HepG2 (cell line): ENCODE measurements around the gene PHF5A. TPM values are rescaled to one million over a fixed set of nuclear protein-coding genes. Genes with fewer than 3 reads are reported as not detected.
A peak's percentile ranks its signal among the peaks of the same experiment; 100 is the strongest.

Experiments
- CHD4 ChIP-seq: fragments of 200-600 bp; sonication (generic); IDR thresholded peaks from 2 replicates; pipeline ENCODE4 v1.7.0; 2017; ENCODE audit warnings: mild to moderate bottlenecking, low read length, borderline replicate concordance
- GTF2F1 ChIP-seq: fragments of 150-350 bp; IDR thresholded peaks from 2 replicates; pipeline ENCODE4 v1.6.1; 2014; ENCODE audit warnings: low read length
- KDM5B ChIP-seq: sonication (generic); formaldehyde crosslinking; IDR thresholded peaks from 2 replicates; pipeline ENCODE4 v1.4.0; 2020; ENCODE audit warnings: missing genetic modification reagents, mild to moderate bottlenecking, borderline replicate concordance
- NRL ChIP-seq: sonication (generic); formaldehyde crosslinking; IDR thresholded peaks from 2 replicates; pipeline ENCODE4 v1.5.0; 2020; ENCODE audit warnings: missing genetic modification reagents, mild to moderate bottlenecking, moderate library complexity, borderline replicate concordance
- SPEN ChIP-seq: sonication (generic); formaldehyde crosslinking; IDR thresholded peaks from 2 replicates; pipeline ENCODE4 v1.5.1; 2020; ENCODE audit warnings: low read depth, mild to moderate bottlenecking, missing genetic modification reagents
- ZNF83 ChIP-seq: sonication (generic); formaldehyde crosslinking; IDR thresholded peaks from 2 replicates; pipeline ENCODE4 v1.4.0; 2020; ENCODE audit warnings: missing genetic modification reagents, mild to moderate bottlenecking, borderline replicate concordance
- polyA plus RNA-seq, 8 experiments: library from polyadenylated mRNA; depleted of rRNA in 3 of 8; stranded (reverse) in 7 of 8; unstranded in 1 of 8; fragments of >200 nt; fragmentation: Illumina TruSeq in 4 of 8; extraction: Trizol in 4 of 8; gene quantifications; 2 replicates each; pipeline versions ENCODE4 v1.2.1 to v1.2.3, GENCODE V29; 2011 to 2016; ENCODE audit warnings: low read depth in 4 of 8, missing spikeins in 1 of 8, mixed read lengths in 1 of 8; ENCODE audit not compliant: insufficient read depth in 1 of 8
- total RNA-seq, 5 experiments: library from RNA; depleted of rRNA; stranded (reverse); fragments of >200 nt; fragmentation: Illumina TruSeq; extraction: Trizol; gene quantifications; 2 replicates each; pipeline ENCODE4 v1.2.3, GENCODE V29; 2016; ENCODE audit warnings: low read depth in 1 of 5
- TF ChIP-seq, protein P1 (sequence below): sonication (generic); formaldehyde crosslinking; IDR thresholded peaks from 2 replicates; pipeline ENCODE4 v1.4.0; 2020; ENCODE audit warnings: missing genetic modification reagents, borderline replicate concordance
- TF ChIP-seq, protein P2 (sequence below): sonication (generic); formaldehyde crosslinking; conservative IDR thresholded peaks from 2 replicates; pipeline ENCODE4 v1.8.1; 2023; ENCODE audit warnings: missing genetic modification reagents
- TF ChIP-seq, protein P3 (sequence below): sonication (generic); formaldehyde crosslinking; IDR thresholded peaks from 2 replicates; pipeline ENCODE4 v1.9.0; 2021; ENCODE audit warnings: missing genetic modification reagents, borderline replicate concordance
- TF ChIP-seq, protein P4 (sequence below): sonication (generic); formaldehyde crosslinking; IDR thresholded peaks from 2 replicates; pipeline ENCODE4 v1.8.1; 2023; ENCODE audit warnings: mild to moderate bottlenecking, missing genetic modification reagents
- TF ChIP-seq, protein P5 (sequence below): sonication (generic); formaldehyde crosslinking; IDR thresholded peaks from 2 replicates; pipeline ENCODE4 v1.5.1; 2020; ENCODE audit warnings: mild to moderate bottlenecking, missing genetic modification reagents, borderline replicate concordance
- TF ChIP-seq, protein P6 (sequence below), 2 experiments: sonication (generic) in 1 of 2; formaldehyde crosslinking in 1 of 2; IDR thresholded peaks; 2 replicates each; pipeline versions ENCODE4 v1.5.1 to v1.6.1; 2011 to 2020; ENCODE audit warnings: borderline replicate concordance in 1 of 2, low read depth in 1 of 2, low read length in 1 of 2, mild to moderate bottlenecking in 1 of 2, missing genetic modification reagents in 1 of 2, moderate library complexity in 1 of 2
- TF ChIP-seq, protein P7 (sequence below): sonication (generic); formaldehyde crosslinking; IDR thresholded peaks from 2 replicates; pipeline ENCODE4 v1.8.1; 2023; ENCODE audit warnings: mild to moderate bottlenecking, missing genetic modification reagents, borderline replicate concordance

PHF5A gene
- total and polyA plus RNA-seq, 2 of the 13 experiments (the other 11 are each of a cell fraction or from before 2014, with no cell fraction given), result 56.6 to 105 TPM

DNA sequence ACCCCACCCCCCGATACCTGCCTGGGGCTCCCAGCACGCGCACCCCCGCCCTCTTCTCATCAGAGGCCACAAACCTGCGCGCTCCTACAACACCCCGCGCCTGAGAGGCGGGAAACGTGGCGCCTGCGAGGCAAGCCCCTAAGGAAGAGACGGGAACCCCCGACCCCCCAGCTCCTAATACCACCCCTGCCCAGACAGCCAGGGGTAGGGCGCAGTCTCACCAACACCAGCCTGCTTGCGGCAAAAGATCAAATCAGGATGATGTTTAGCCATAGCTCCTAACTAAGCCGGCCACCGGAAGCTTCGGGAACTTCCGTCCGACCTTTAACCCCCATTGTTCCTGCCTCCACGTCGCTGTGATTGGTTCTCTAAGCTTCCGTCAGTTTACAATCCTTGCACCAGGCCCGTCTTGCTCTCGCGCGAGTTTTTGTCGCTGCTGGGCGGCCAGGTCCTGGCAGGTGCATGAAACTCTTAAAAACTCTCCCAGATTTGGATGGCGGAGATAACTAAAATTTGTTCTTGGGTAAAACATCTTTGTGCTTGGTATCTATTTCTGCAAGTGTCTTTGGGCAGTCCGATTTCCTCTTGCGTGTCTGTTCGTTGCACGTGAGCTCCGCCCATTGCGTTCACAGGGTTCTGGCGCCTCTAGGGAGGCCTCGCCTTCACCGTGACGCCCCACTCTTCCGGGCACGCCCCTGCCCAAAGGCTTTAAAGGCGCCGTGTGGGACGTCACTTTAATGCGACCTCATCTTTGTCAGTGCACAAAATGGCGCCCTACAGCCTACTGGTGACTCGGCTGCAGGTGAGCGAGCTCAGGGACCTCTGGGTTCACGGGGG is at the start of gene PHF5A, which contains the start of gene ACO2 (continued):
- TF ChIP-seq, protein P1, sequence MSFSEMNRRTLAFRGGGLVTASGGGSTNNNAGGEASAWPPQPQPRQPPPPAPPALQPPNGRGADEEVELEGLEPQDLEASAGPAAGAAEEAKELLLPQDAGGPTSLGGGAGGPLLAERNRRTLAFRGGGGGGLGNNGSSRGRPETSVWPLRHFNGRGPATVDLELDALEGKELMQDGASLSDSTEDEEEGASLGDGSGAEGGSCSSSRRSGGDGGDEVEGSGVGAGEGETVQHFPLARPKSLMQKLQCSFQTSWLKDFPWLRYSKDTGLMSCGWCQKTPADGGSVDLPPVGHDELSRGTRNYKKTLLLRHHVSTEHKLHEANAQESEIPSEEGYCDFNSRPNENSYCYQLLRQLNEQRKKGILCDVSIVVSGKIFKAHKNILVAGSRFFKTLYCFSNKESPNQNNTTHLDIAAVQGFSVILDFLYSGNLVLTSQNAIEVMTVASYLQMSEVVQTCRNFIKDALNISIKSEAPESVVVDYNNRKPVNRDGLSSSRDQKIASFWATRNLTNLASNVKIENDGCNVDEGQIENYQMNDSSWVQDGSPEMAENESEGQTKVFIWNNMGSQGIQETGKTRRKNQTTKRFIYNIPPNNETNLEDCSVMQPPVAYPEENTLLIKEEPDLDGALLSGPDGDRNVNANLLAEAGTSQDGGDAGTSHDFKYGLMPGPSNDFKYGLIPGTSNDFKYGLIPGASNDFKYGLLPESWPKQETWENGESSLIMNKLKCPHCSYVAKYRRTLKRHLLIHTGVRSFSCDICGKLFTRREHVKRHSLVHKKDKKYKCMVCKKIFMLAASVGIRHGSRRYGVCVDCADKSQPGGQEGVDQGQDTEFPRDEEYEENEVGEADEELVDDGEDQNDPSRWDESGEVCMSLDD (CRISPR knock-in tag), result no peak
- TF ChIP-seq SPEN (CRISPR knock-in tag) (peak; percentile 92), CHD4 (no peak; the same call in 1 of the 2 replicates), GTF2F1 (no peak), NRL (CRISPR knock-in tag) (no peak; the same call in 1 of the 2 replicates), ZNF83 (CRISPR knock-in tag) (no peak; the same call in 1 of the 2 replicates), KDM5B (CRISPR knock-in tag) (no peak; the same call in 1 of the 2 replicates)
- TF ChIP-seq, protein P2, sequence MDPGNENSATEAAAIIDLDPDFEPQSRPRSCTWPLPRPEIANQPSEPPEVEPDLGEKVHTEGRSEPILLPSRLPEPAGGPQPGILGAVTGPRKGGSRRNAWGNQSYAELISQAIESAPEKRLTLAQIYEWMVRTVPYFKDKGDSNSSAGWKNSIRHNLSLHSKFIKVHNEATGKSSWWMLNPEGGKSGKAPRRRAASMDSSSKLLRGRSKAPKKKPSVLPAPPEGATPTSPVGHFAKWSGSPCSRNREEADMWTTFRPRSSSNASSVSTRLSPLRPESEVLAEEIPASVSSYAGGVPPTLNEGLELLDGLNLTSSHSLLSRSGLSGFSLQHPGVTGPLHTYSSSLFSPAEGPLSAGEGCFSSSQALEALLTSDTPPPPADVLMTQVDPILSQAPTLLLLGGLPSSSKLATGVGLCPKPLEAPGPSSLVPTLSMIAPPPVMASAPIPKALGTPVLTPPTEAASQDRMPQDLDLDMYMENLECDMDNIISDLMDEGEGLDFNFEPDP, result no peak
- TF ChIP-seq, protein P3, sequence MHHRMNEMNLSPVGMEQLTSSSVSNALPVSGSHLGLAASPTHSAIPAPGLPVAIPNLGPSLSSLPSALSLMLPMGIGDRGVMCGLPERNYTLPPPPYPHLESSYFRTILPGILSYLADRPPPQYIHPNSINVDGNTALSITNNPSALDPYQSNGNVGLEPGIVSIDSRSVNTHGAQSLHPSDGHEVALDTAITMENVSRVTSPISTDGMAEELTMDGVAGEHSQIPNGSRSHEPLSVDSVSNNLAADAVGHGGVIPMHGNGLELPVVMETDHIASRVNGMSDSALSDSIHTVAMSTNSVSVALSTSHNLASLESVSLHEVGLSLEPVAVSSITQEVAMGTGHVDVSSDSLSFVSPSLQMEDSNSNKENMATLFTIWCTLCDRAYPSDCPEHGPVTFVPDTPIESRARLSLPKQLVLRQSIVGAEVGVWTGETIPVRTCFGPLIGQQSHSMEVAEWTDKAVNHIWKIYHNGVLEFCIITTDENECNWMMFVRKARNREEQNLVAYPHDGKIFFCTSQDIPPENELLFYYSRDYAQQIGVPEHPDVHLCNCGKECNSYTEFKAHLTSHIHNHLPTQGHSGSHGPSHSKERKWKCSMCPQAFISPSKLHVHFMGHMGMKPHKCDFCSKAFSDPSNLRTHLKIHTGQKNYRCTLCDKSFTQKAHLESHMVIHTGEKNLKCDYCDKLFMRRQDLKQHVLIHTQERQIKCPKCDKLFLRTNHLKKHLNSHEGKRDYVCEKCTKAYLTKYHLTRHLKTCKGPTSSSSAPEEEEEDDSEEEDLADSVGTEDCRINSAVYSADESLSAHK, result no peak
- TF ChIP-seq, protein P4, sequence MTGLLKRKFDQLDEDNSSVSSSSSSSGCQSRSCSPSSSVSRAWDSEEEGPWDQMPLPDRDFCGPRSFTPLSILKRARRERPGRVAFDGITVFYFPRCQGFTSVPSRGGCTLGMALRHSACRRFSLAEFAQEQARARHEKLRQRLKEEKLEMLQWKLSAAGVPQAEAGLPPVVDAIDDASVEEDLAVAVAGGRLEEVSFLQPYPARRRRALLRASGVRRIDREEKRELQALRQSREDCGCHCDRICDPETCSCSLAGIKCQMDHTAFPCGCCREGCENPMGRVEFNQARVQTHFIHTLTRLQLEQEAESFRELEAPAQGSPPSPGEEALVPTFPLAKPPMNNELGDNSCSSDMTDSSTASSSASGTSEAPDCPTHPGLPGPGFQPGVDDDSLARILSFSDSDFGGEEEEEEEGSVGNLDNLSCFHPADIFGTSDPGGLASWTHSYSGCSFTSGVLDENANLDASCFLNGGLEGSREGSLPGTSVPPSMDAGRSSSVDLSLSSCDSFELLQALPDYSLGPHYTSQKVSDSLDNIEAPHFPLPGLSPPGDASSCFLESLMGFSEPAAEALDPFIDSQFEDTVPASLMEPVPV (CRISPR knock-in tag), result peak; percentile 63; the same call in 1 of the 2 replicates
- TF ChIP-seq, protein P5, sequence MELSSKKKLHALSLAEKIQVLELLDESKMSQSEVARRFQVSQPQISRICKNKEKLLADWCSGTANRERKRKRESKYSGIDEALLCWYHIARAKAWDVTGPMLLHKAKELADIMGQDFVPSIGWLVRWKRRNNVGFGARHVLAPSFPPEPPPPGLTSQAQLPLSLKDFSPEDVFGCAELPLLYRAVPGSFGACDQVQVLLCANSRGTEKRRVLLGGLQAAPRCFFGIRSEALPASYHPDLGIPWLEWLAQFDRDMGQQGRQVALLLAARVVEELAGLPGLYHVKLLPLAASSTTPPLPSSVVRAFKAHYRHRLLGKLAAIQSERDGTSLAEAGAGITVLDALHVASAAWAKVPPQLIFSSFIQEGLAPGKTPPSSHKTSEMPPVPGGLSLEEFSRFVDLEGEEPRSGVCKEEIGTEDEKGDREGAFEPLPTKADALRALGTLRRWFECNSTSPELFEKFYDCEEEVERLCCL (CRISPR knock-in tag), result peak; percentile 77; the same call in 1 of the 2 replicates
- TF ChIP-seq, protein P6, sequence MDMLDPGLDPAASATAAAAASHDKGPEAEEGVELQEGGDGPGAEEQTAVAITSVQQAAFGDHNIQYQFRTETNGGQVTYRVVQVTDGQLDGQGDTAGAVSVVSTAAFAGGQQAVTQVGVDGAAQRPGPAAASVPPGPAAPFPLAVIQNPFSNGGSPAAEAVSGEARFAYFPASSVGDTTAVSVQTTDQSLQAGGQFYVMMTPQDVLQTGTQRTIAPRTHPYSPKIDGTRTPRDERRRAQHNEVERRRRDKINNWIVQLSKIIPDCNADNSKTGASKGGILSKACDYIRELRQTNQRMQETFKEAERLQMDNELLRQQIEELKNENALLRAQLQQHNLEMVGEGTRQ (IDR thresholded peaks at IDR 0.05; ENCODE audit: low read depth, low read length), result no peak
- TF ChIP-seq, protein P6 (CRISPR knock-in tag; IDR thresholded peaks at IDR 0.05; ENCODE audit: borderline replicate concordance), result peak; percentile 47; the same call in 1 of the 2 replicates
- TF ChIP-seq, protein P7, sequence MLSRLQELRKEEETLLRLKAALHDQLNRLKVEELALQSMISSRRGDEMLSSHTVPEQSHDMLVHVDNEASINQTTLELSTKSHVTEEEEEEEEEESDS, result no peak
